Measurements from ENCODE around the gene PCSK2.

DNA sequence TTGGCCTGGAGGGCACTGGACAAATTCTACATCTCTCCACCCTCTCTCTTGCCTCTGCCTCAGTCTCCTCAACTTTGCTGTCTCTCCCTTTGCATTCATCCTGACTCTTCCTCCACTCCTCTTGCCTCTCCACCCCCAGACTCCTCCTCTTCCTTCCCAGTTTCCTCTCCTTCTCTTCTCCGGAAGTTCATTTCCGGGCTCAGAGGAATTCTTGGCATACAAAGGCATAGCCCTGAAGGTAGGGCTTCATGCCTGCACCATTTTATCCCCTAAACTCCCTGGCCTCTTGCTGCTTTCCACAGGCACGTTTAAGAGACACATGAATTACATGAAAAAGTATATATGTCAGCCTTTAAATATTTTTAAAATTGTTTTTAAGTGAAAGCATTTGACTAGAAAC, 293.7 kb downstream of the PCSK2 start:
- TF ChIP-seq, protein P1, sequence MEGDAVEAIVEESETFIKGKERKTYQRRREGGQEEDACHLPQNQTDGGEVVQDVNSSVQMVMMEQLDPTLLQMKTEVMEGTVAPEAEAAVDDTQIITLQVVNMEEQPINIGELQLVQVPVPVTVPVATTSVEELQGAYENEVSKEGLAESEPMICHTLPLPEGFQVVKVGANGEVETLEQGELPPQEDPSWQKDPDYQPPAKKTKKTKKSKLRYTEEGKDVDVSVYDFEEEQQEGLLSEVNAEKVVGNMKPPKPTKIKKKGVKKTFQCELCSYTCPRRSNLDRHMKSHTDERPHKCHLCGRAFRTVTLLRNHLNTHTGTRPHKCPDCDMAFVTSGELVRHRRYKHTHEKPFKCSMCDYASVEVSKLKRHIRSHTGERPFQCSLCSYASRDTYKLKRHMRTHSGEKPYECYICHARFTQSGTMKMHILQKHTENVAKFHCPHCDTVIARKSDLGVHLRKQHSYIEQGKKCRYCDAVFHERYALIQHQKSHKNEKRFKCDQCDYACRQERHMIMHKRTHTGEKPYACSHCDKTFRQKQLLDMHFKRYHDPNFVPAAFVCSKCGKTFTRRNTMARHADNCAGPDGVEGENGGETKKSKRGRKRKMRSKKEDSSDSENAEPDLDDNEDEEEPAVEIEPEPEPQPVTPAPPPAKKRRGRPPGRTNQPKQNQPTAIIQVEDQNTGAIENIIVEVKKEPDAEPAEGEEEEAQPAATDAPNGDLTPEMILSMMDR (IDR thresholded peaks at IDR 0.05; ENCODE audit: low read length), result no peak
- no peak for TF ChIP-seq EZH2phosphoT487 (IDR thresholded peaks at IDR 0.05; ENCODE audit: low read length)
